BJ (cell line): ENCODE results near the gene MORC3. TPM values are rescaled to one million over a fixed set of nuclear protein-coding genes. Genes with fewer than 3 reads are reported as not detected.

Experiments
- CTCF ChIA-PET: fragments of 350-600 bp; formaldehyde crosslinking; extraction: SDS; loops from one replicate; lab custom pipeline; 2021; ENCODE audit warnings: antibody characterized with exemption, inconsistent platforms; lab: Yijun Ruan, JAX
- POLR2A ChIA-PET: fragments of 300-600 bp; sonication (Branson Sonifier 250); formaldehyde crosslinking; extraction: SDS; loops from one replicate; lab custom pipeline; 2021; ENCODE audit warnings: antibody characterized with exemption; lab: Charles Lee
- DNase-seq: peaks from one replicate; pipeline ENCODE4 v3.0.0-alpha.2; 2011; ENCODE audit warnings: low read depth
- H3K27me3 ChIP-seq: 2 replicates; pipeline ENCODE4 v1.6.0; 2011; ENCODE audit warnings: low read length; ENCODE audit not compliant: control insufficient read depth, insufficient read depth
- H3K36me3 ChIP-seq: 2 replicates; pipeline ENCODE4 v1.5.1; 2011; ENCODE audit warnings: low read length; ENCODE audit not compliant: control insufficient read depth, insufficient read depth
- H3K4me3 ChIP-seq: 2 replicates; pipeline ENCODE4 v1.5.1; 2011; ENCODE audit warnings: low read depth, mild to moderate bottlenecking, control low read depth, low read length
- CTCF ChIP-seq: IDR thresholded peaks from 2 replicates; pipeline ENCODE4 v1.5.1; 2011; ENCODE audit warnings: low read depth, mild to moderate bottlenecking, control low read depth, inconsistent platforms, low read length, moderate library complexity; ENCODE audit not compliant: insufficient read depth
- polyA plus RNA-seq: library from polyadenylated mRNA; depleted of rRNA; stranded (reverse); fragments of >200 nt; gene quantifications from 2 replicates; pipeline ENCODE4 v1.2.3, GENCODE V29; 2011

The MORC3 gene
- polyA plus RNA-seq, 1 experiment: 8.8 TPM

- TF ChIP-seq CTCF: no peak
- H3K27me3 ChIP-seq: no peaks in the 10 kb centered on the region
- ChIA-PET POLR2A (no interaction called here), CTCF (interaction anchor here (0.6 kb wide), 1 partner anchor 1368 kb away, joined by 3 read pairs; no protein-coding TSS in a partner anchor)
- H3K4me3 ChIP-seq: no peak overlapping the region
- no peak for DNase-seq
- peaks cover 3% of the 10 kb centered on the region for H3K36me3 ChIP-seq
These were observed 95.4 kb downstream of the MORC3 start for GRCh38 chr21:36415375-36415774.

- H3K27me3 ChIP-seq: no peaks in the 10 kb centered on the region
- ChIA-PET CTCF (interaction anchor here (0.7 to 2.8 kb wide), 10 partner anchors 8 to 508 kb away, joined by 3 to 20 read pairs (median 6); no protein-coding TSS in a partner anchor), POLR2A (no interaction called here)
- no peak overlapping the region for H3K4me3 ChIP-seq
- TF ChIP-seq CTCF: no peak
- DNase-seq: no peak
- no peaks in the 10 kb centered on the region for H3K36me3 ChIP-seq
These were observed 99.2 kb downstream of the MORC3 start for GRCh38 chr21:36419241-36419640.

- Histone ChIP-seq H3K4me3 (no peak overlapping the region), H3K27me3 (no peaks in the 10 kb centered on the region), H3K36me3 (no peaks in the 10 kb centered on the region)
- CTCF ChIA-PET: interaction anchor here (0.7 to 2.8 kb wide), 10 partner anchors 9 to 507 kb away, joined by 3 to 20 read pairs (median 6); no protein-coding TSS in a partner anchor
- DNase-seq: peak; percentile 36
- TF ChIP-seq CTCF: peak; percentile 84
- POLR2A ChIA-PET: no interaction called here
These were observed 100.0 kb downstream of the MORC3 start for GRCh38 chr21:36419996-36420395.

- TF ChIP-seq CTCF: no peak
- Histone ChIP-seq H3K4me3 (no peak overlapping the region), H3K27me3 (no peaks in the 10 kb centered on the region), H3K36me3 (no peaks in the 10 kb centered on the region)
- ChIA-PET CTCF (interaction anchor here (0.9 to 2.2 kb wide), 4 partner anchors 8 to 82 kb away, joined by 4 to 11 read pairs (median 6); no protein-coding TSS in a partner anchor), POLR2A (no interaction called here)
- no peak for DNase-seq
These were observed 100.8 kb downstream of the MORC3 start for GRCh38 chr21:36420571-36421339.

GRCh38 chr21:36422279-36423098, 102.5 kb downstream of the MORC3 start:
- H3K4me3 ChIP-seq: no peak overlapping the region
- peak; percentile 79 for TF ChIP-seq CTCF
- H3K27me3 ChIP-seq: no peaks in the 10 kb centered on the region
- CTCF ChIA-PET: interaction anchor here (0.6 to 2.4 kb wide), 20 partner anchors 12 to 506 kb away, joined by 3 to 12 read pairs (median 3); no protein-coding TSS in a partner anchor
- DNase-seq: no peak
- H3K36me3 ChIP-seq: no peaks in the 10 kb centered on the region
- POLR2A ChIA-PET: no interaction called here
